Daoy (cell line): ENCODE measurements around the gene RCAN2. TPM values are rescaled to one million over a fixed set of nuclear protein-coding genes. Genes with fewer than 3 reads are reported as not detected.

Experiments used
- DNase-seq: peaks from one replicate; pipeline ENCODE4 v3.0.0-alpha.2; 2015; ENCODE audit warnings: low read depth
- total RNA-seq: library from RNA; depleted of rRNA; stranded (reverse); fragments of >200 nt; shearing (Covaris generic); gene quantifications from 2 replicates; pipeline ENCODE4 v1.2.3, GENCODE V29; 2014

The RCAN2 gene
- total RNA-seq, 1 experiment from 2014 or later, result 2.0 TPM

DNA sequence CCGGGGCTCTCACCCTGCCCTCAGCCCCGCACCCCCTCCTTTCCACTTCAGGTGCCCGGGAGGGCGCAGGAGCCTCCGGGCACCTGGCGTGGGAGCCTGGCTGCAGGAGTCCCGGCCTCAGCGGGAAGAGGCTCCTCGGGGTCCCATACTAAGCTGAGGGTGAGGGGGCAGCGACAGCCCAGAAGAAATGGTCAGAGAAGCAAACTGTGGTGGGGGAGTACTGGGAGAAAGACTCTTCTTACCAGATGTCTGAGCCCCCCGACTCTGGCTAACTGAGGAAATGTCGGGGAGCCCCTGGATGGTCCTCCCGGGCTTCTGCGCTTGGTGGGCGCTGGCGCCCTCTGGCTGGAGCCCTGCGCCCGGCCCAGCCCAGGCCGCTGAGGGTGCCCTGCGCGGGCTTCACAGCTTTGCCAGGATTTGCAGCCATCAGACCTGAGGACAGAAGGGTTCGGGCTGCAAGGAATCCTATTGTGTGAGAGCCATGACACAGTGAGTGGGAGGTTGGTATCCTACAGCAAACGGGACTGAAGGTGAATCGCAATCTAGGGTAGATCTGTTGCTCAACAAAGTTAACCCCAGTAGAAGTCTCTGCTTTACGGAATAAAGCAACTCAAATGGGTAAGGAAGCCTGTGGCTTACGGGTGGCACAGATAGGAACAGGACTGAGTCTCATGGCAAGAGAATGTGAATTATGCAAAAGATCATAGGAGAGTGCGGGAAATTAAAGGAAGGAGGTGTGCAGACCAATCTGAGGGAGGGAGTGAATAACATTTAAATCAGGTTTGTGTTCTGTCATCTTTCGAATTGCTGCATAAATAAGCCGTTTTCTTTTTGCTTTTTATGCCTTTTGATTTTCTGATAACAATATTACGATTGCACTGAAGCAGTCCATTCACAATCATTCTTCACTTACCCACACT is 639 bp upstream of the RCAN2 start:
- peak; percentile 69 for DNase-seq

DNA sequence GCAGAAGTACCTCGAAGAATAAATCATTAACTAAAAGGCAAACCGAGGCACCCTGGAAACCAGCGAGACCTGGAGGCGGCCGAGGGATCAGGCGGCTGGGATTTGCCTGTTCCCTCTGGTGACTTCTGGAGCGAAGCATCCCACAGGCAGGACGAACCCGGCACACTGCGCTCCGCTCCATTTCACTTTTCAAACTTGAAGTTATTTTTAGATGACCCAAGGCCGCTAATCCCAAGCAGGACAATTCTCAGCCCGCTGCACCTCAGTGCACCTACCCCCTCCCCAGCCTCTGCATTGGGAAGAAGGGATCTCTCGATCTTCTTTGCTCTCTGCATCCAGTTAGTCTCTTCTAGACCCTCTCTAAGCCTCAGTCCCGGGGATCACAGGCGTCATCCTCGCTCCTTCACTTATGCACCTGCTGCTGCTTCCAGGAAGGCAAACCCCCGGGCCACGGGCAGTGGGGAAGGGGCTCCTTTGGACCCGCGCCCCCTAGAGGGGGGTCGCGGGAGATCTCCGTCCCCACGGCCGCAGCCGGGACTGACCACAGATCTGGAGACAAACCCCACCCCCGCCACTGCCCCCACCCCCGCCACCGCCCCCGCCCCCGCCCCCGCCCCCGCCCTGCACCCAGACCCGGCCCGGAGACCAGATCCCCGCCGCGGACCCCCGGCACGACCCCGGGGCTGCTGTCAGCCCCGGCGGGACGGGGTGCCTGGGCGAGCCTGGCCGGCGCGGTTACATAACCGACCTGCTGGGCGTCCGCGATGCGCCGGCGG is 636 bp downstream of the RCAN2 start:
- DNase-seq, result peak; percentile 21

DNA sequence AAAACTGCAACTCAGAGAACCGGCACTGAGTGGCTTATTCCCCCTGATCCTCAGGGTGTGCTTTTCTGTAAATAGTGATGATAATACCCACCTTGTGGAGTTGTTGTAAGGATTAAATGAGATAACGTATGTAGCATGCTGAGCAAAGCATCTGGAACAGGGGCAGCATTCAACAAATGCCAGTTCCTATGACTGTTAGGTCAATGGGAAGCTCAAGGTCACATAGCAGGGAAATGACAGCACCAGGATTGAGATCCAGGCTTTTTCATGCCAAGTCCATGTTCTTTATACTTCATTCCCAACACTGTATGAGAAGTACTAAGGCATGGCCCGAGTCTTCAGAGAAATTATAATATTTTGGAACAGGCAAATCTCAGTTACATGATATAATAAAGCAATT is 5.1 kb downstream of the RCAN2 start:
- DNase-seq, result no peak

DNA sequence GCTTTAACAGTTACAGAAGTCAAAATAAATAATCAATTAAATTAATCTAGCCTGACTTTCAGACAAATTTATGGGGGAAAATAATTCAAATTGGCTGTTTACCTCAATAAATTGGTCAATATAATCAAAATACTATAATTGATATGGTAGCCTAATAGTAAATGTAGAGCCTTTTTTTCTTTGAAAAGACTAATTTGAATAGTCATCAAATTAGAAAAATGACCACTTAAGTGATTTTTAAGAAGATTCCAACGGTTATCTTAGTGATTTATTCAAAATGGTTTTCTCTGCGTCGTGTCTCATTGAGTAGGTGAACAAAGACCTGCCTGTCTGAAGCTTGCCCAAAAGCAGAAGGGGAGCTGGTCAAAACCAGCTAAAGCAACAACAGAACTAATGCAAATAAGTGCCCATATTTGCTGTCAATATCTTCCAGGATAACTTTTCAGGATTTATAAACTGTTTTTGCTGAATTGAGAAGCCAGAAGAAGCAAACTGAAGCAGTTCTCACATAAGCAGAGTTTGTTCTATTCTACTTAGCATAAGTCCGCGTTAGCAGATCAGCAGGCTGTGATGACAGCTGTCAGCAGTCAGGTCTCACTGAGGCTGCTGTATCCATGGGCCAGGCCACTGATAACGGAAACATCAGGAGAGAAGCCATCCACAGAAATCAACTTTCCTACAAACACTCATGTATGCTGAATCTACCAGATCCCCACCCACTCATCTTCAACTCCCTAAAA is 7.0 kb downstream of the RCAN2 start:
- DNase-seq, result no peak

DNA sequence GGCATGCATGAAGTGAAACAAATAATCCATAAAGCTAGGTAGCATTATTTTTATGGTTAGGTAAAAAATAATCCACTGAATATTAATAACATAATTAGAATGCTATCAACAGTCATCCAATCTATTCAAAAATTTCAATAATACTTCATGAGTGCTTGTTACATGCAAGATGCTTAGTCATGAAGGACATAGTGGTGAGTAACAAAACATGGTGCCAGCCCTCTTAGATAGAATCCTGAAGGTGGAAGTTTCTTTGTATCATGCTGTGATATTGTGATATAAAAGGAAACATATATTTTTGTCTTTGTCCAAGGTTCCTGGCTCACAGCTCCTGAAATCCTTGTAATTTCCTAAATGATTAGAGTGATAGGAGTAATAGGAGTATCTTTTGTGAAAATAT is 14.9 kb downstream of the RCAN2 start:
- DNase-seq, result no peak

DNA sequence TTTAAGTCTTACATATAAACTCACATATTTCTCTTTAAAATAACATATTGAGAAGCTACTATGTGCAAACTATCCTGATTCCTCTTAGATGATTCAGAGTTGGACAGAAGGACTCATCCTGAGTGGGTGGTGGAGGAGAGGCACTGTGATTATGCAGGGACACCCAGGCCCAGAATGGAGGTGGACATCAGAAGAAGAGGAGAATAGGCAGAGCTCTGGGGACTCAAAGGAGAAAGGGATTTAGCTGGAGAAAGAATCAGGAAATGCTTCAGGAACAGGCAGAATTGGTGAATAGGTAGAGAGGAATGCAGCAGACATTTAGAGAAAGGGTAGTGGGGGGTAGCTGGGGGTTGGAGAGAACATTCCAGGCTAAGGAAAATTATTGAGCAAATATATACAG is 17.4 kb downstream of the RCAN2 start:
- no peak for DNase-seq

DNA sequence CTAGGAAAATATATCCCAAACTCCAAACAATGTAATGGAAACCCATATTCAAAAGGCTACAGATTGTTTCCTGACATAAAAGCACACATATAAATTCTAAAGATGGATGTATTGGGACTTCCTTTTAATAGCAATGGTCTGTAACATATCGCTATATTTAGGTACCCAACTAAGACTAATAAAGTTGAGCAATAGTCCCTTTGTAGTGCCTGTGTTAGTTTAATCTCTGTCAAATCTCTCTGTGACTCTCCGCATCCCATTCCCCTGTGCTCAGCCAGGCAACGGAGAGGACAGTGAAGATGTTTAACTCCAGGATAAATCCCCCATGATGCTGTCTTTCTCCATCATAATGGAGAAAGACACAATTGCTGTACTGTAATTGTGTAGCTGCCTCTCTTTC is 19.0 kb downstream of the RCAN2 start:
- DNase-seq, result no peak

DNA sequence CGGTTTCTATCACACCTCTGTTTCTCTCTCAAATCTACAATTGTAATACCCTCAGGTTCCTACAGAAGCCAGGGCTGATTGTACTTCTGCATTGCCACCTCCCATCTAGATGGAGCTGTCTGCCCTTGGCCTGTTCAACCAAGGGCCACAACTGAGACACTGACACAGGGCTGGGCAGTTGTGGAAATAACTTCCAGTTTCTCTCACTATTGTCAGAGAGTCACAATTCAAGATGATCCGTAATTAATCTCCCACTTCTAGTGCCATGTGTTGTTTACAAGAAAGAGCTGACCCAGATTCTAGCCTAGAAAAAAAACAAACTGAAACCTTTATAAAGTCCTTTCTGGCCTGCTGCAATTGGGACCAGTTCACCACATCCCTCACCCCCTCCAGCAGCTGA is 22.2 kb downstream of the RCAN2 start:
- no peak for DNase-seq

DNA sequence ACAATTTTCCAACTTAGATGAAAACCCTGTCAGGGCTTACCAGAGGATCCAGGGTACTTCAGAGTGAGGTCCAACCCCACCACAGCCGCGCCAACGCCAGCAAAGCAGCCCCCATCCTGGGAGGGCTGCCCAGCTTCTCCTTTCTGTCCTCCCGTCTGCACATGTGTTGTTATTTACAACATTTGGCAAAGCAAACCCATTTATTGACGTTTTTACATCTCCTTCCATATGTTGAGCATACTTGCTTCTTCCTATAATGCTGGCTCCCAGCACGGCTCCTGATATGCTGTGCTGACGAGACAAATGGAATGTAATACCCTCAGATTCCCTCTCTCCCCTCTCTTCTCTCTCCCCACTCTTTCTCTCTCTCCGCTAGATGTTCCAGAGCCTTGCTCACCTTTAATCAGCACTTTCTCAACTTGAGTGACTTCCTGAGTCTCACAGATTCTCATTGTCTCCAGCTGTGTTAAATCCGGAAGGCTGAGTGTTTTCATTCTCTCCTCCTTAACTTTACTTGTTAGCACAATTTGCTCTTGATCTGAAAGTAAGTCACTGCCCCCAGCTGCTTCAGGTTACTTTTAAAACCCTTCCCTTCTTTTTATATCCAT is 22.7 kb downstream of the RCAN2 start:
- DNase-seq, result no peak

DNA sequence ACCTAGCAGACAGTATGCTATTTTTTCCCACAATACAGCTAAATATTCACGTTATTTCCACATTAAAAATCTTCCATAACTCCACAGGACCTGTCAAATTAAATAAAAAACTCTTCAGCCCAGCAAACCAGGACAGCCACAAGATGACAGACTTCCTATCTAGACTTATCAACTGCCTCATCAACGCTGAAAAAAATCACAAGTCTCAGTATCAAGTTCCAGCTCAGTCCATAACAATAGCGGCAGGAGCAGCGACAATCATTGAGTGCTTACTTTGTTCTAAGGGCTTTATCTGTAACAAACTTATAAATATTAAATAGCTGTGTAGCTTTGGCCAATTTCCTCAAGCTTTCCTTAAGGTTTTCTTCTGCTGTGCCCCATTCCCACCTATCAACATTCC is 24.7 kb downstream of the RCAN2 start:
- no peak for DNase-seq

DNA sequence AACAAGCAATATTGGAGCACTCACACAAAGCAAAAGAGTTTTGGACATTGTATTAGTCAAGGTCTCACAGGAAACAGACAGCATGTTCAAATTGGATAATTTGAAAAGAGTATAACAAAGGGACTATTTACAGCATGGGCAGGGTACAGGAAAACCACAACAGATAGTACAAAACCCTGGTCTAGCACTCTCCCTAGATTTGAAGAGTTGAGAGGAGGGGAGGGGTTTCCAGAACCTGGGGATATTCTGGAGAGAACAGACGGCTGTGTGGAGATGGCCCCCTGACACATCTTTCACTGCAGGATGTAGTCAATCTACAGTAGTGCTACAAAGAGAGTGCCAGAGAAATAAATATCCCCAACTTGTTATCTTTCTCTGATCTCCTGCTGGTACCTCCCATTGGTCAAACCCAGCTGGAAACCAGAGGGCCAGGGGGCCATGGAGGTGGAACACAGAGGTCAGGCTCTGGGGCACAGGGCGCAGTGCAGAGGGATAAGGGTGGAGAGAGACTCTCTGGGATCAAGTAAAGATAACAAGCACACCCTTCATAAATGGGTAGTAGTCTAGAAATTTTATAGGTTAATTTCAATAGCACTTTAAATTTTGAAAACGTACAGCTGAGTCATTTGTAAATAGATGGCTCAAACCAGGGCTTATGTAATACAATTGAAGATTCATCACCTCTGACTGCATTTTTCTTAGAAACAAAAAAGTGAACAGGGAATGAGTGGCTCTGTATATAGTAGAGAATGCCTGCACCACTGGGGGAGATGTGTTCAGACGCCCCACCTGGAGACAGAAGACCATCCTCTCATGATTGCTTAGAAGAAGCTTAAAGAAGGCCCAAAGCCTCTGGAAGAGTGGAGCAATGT is 25.7 kb downstream of the RCAN2 start:
- DNase-seq, result peak; percentile 22

DNA sequence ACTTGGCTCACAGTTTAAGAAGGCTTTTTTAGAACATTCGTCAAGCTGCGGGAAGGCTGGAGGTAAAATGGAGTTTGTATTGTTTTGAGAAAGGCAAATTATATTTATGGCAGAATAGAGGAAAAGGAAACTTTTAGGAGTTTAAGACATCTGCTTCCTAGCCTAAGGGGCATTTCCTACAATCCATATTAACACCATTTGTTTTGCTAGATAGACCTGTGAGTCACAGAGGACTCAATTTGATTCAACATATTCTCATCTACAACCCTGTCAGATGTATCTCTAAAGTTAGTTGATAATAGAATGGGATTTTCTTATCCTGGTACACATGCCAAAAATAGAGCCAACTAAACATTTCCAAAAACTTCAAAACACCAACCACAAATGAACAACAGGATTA is 35.0 kb downstream of the RCAN2 start:
- no peak for DNase-seq

DNA sequence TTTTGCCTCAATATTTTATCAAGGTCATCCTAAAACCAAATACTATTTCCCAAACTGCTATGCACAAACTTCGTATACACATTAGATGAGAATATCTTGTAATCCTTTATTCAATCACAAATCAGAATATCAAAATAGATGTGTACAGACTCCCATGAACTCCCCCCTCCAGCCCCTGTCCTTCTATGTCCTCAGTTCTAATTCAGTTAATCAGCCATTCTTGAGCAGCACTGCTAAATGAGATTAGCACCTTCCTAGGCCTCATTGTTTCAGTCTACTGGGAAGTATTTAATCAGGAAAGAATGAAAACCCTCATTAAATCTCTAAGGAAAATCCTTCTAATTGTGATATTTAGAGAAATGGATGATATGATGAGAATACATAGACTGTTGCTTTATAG is 36.6 kb downstream of the RCAN2 start:
- no peak for DNase-seq

DNA sequence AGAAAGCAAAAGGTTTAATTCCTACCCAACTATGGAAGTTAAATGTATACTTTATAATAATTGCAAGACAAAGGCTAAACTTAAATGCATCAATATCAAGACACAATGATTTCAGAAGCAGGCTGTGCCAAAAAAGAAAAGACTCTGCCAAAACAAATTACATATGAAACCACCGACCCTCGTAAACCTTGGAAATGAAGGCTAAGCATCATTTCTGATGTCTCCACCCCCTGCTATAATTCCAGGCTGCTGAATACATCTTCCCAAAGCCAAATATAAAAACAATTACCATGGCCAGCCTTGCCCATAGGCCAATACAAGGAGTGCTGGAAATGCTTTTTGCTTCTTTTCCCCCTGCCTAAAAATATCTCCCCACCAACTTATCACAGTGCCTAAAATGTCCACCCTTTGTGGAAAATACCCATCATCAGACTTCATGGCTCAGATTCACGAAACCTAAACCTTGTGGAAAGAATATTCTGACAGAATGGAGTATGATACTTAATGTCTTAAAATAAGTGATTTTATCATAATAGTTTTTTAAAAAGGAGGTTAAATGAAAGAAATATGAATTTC is 37.4 kb downstream of the RCAN2 start:
- peak; percentile 40 for DNase-seq

DNA sequence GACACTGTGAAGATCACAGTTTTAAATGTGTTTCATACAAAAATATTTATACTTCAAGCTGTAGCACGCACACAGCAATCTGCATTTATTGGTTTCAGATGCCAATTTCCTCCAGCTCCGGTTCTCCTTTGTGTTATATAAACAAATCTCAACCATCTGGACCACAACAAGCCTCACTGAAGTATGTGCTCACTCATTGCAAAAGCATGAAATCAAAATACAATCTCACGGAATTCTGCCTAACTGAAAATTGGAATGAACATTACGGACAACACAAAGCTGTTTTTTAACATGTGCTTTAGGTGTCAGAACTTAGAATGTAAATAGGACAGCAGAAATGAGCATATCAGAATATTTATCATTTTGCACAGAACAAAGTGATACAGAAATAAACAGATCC is 38.0 kb downstream of the RCAN2 start:
- DNase-seq, result peak; percentile 53

DNA sequence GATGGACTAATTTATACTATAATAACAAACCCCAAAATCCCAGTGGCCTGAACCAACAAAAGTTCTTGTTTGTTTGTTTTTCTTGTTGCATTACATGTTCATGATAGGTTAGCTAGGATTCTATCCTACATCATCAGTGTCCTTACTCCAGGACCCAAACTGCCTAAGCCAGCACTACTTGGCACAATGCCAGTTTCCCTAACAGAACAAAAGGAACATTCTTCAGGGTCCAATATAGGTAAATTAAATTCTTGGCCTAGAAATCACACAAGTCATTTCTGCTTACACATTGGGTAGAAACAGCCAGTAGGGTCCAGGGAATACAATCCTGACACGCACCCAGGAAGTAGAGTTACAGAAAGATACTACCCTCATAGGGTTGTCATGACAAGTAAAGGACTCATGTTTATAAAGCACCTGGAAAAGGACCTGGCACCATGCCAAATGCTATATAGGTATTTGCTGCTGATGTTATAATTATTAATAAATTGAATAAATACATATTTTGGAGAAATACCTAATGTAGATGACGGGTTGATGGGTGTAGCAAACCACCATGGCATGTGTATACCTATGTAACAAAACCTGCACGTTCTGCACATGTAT is 38.8 kb downstream of the RCAN2 start:
- DNase-seq, result no peak

DNA sequence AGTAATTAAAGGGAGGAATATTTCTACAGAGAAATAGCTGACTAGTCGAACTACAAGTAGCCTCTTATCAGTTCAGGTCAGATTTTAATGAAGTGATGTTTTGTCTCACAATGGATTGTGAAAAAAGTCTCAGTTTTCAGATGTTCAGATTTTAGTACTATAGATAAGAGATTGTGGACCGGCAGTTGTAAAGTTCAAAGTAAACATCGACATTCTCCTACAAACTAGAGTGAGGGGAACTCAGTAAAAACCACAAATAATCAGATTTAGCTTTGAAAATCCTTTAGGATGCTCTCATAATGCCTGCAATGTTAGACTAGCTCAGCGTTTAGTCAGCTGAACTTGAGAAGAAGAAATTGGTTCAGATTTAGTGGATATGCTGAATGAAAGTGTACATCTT is 39.9 kb downstream of the RCAN2 start:
- no peak for DNase-seq

DNA sequence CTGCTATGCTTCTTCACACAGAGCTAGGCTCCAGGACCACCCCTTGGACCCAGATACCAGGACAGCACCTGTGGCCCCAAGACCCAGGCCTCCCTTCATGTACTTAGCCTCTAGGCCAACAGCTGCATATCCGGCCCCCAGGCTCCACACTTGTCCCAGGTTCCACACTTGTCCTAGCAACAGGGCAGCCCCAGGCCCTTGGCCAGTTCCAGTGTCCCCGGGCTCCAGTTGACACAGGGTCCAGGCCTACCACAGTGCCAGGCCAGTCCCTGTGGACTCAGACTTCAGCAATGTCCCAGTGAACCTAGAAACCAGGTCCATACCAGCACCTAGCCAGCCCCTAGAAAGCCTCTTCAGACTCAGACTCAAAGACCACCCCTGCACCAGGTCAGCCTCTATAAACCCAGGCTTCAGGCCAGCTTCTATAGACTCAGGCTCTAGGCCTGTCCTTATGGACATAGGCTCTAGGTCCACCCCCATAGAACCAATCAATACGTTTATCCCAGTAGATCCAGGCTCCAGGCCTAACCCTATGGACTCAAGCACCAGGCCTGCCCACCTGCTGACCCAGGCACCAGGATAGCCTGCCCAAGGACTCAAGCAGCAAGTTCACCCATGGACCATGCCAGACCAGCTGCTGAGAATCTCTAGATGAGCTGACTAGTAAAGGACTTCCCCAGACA is 46.3 kb downstream of the RCAN2 start:
- no peak for DNase-seq

DNA sequence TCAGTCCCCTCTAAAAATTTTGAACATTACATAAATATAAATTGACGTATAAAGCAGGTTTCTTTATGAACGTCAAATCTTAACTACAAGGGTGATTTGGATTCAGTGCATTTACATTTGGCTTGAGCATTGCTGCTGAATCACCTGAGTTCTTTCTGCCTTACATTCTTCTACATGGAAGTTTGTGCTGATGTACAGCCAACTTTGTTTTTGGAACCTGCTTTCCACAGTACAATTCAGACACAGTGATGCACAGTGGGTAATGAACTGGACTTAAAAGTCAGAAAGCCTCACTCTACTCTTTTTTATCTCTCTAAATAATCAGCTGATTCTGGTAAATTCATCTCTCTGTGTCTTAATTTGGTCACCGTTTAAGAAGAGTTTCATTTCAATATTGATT is 47.6 kb downstream of the RCAN2 start:
- no peak for DNase-seq

DNA sequence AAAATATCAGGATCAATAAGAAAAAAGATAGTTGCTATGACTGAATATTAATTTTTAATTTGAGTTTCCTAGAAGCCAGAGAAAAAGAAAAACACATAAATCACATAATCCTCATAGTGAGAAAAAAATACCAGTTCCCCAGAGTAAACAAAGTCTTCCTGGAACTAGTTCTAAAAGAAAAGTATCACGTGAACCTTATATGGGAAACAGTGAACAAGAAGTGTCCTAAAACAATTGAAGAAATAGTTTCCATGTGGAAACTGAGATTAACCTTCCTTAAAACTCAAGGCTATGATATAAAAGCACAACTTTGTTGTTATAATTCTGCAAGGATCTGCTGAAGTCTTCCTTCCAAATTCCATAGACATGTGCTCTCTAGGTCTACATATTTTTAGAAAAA is 50.6 kb downstream of the RCAN2 start:
- no peak for DNase-seq
